Body of pancreas (tissue), 4 donors: ENCODE measurements around the gene ACTR1B.
"Not testable (repeated sequence)": the region's sequence is repeated elsewhere in the genome, so short reads cannot be mapped to it uniquely, and the experiment has no call there.

Source experiments
- CTCF ChIP-seq, 7 experiments: fragments of 450-650 bp in 4 of 7; fragments of 200-600 bp in 3 of 7; sonication (generic) in 3 of 7; IDR thresholded peaks; one replicate each; pipeline ENCODE4 v1.5.1; 2016 to 2019; ENCODE audit warnings: antibody characterized with exemption in 7 of 7
- POLR2A ChIP-seq, 3 donors: fragments of 450-650 bp; IDR thresholded peaks; one replicate each; pipeline ENCODE4 v1.6.1; 2016; ENCODE audit warnings: antibody characterized with exemption in 3 of 3, mild to moderate bottlenecking in 2 of 3

GRCh38 chr2:97615746-97616145 is 48.1 kb downstream of the ACTR1B start:
- not testable (repeated sequence) for TF ChIP-seq CTCF, POLR2A (IDR thresholded peaks at IDR 0.05)
